NCI-H1436 treated with DMSO at 0.1 percent for 48 hours (cell line): ENCODE data around the gene RAB17.

Experiments
- DNase-seq: peaks from one replicate; lab custom pipeline; 2025; lab: John Stamatoyannopoulos, UW

RAB17 gene

GRCh38 chr2:237577956-237578870, 12.3 kb downstream of the RAB17 start:
- DNase-seq: no peak

DNA sequence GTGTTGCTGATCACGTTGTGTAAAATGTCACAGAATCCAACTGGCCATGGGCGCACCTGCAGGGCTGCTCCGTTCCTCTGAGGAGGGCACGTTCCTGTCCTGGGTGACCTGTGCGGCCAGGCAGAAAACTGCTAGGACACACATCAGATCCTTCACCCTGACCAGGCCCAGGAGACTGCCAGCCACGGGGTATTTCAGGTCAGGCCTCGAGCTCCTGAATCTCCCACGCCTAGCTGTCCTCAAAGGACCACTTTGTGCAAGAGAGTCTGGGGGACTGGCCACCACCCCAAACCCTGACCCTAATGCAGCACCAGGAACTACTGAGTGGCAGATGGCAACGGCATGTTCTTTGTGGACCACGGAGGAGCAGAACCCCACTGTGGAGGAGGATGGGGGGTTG, 13.1 kb downstream of the RAB17 start:
- DNase-seq: no peak

GRCh38 chr2:237576974-237577373, 13.6 kb downstream of the RAB17 start:
- DNase-seq: no peak

- no peak for DNase-seq
These were observed 14.4 kb downstream of the RAB17 start for GRCh38 chr2:237575869-237576862.

DNA sequence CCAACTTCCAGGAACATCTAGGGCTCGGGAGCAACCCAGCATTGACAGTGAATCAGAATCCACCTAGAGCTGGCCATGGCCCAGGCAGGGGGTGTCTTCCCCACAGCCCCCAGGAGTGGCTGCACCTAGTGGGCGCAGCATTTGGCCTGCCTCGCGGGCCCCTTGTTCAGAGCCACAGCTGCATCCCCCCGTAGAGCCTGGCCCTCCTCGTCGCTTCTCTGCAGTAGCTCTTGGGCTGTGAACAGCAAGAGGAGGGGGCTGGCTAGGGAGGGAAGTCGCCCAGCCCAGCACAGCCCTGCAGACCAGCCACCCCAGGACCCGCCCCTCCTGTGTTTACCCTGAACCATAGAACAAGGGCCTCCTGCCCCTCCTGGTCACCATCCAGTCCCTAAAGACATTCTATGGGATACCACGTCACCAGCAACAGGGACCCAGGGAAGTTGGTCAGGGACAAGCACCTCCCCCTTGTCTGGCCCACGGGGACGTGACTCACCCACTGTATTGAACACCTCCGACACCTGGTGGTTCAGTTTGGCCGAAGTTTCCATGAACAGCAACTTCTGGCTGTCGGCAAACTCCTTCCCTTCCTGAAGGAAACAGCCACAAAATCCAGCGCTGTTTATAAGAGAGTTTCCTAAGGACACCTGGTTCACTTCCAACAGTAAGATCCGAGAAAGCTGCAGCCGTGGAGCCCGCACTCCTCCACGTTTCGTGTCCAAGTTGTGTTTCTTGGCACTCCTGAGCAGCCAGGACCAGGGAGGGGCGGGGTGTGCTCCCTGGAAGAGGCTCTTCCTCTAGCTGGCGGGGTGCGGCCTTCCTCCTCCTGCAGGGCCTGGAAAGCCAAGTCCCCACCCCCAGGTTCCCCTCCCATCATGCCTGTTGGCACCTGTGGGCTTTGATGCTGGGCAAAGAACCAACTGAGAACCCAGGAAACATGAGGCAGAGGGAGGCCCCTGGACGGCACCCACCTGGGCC, 15.4 kb downstream of the RAB17 start:
- DNase-seq: no peak

- no peak for DNase-seq
These were observed 16.1 kb downstream of the RAB17 start for GRCh38 chr2:237574467-237574866.

DNA sequence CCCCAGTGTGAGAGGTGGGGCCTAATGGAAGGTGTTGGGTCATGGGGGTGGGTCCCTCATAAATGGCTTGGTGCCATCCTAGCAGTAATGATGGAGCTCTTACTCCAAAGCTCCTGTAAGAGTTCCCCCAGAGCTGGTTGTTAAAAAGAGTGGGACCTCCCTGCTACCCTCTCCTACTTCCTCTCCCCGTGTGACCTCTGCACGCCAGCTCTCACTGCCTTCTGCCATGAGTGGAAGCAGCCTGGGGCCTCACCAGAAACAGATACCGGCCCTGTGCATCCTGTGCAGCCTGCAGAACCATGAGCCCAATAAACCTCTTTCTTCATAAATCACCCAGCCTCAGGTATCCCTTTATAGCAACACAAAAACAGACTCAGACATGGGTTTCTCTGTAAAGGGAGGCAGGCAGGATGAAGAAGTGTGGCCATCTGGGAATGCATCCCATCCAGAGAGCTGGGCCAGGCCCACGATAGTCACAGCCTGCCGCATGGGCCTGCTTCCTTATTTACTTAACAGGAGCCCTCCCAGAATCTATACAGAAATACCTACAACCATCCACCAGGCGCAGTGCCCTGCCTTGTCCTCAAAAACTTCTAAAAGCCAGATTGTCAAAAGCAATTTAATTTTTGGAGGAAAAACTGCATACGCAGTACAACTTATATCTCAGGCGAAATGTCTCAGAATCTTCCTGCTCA, 16.7 kb downstream of the RAB17 start:
- no peak for DNase-seq

DNA sequence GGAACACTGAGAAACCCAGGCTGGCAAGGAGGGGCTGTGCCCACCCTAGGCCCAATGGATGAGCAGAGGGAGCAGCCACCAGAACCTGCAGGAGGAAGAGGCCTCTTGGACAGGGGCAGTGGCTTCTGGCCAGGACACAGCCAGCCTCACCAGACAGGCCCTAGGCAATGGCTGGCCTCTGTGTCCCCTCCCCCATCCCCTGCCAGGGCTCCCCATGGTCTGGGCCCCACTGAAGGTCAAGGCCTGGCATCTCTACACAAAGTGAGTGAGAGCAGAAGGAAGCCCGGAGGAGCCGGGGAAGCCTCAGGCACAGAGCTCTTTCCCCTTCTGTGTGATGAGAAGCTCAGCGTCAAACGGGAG, 17.8 kb downstream of the RAB17 start:
- DNase-seq: no peak

- peak; percentile 36 for DNase-seq
These were observed 18.4 kb downstream of the RAB17 start for GRCh38 chr2:237572021-237572741.

GRCh38 chr2:237571551-237571950, 19.0 kb downstream of the RAB17 start:
- no peak for DNase-seq

DNA sequence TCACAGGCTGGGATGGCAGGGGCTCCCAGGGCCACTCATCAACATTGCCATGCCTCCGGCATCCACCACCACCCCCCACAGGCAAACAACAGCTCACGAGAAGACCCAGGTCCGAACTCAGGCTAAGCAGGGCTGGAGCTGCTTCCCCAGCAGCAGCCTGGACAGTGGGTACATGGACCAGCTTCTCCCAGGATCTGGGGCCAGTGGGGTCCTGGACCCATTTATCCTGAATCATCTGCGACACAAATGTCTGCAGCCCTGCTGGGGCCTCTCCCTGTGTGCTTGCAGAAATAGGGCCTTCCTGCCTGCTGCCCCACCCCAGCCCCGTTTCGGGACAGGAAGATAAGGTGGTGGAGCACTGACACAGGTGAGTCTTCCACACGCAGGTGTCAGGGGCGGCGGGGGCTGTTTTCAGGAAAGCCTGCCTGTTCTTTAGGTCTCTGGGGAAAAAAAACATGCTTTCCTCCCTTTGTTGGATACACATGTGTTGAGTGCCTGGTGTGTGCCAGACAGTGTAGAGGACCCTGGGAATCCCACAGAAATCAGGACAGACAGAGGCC, 19.7 kb downstream of the RAB17 start:
- DNase-seq: no peak

DNA sequence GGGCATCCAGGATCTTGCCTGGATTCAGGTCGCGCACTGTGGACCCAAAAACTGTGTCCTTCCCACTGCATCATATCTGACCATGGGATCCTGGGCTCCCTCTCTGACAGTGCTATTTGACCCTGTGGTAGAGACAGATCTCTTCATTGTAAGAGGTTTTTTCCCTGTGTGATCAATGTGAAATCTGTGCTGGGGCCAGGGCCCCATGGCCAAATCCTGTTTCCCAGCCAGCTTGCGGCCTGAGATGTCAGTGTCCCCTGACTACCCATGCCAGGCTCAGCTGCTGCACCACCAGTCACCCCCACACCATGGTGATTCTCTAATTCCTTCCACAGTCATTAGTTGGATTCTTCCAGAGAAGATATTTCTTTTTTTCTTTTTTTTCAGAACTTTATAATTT, 20.6 kb downstream of the RAB17 start:
- DNase-seq: no peak

GRCh38 chr2:237569041-237569440, 21.5 kb downstream of the RAB17 start:
- DNase-seq: no peak

GRCh38 chr2:237568121-237568660, 22.3 kb downstream of the RAB17 start:
- no peak for DNase-seq

DNA sequence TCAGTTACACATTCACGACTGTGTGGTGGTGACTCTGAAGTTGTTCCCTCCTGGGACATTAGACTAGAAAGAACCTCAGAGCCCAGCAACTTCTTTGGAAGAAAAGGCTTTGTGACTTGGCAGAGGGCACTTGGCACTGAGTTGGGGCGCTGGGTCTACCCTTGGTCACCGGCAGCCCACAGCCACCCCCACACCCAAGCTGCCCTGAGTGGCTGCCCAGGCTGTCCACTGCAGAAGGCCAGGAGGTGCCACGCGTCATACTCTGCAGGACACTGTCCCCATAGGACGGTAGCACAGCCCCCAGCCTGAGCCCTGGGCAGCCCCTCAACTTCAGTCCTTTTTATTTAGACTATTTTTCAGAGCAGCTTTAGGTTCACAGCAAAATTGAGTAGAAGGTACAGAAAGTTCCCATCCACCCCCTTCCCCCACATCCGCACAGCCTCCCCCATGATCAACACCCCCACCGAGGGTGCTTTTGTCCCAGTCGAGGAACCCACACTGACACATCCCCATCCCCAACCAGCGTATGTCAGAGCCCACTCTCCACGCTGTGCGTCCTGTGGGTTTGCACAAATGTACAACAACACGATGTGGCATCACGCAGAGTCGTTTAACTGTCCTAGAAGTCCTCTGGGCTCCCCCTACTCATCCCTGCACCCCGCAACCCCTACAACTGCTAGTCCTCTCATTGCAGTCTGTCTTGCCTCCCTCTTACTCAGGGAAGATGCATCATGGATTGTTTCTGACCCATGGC, 23.1 kb downstream of the RAB17 start:
- DNase-seq: no peak

GRCh38 chr2:237566401-237567235, 23.9 kb downstream of the RAB17 start, which contains the start of gene PRLH:
TSS of gene PRLH (plus strand) at chr2:237566574. CDS start at chr2:237566574, 0 bp downstream.
- DNase-seq: no peak

GRCh38 chr2:237565974-237566373, 24.6 kb downstream of the RAB17 start:
- no peak for DNase-seq
